Upper lobe of left lung (tissue), 6 donors: Measurements from ENCODE around the gene CLCA1. TPM values are rescaled to one million over a fixed set of nuclear protein-coding genes. Genes with fewer than 3 reads are reported as not detected.

Experiments
- ATAC-seq, 2 donors: fragments of 200-7000 bp; cut with Tn5 transposase; one replicate each; pipeline ENCODE4 v1.9.1; 2022; ENCODE audit warnings: mild to moderate bottlenecking in 2 of 2, moderate library complexity in 2 of 2; ENCODE audit not compliant: low FRiP score in 2 of 2
- DNase-seq, 2 donors: peaks; one replicate each; pipeline ENCODE4 v3.0.0-alpha.2; 2019 to 2020
- H3K27ac ChIP-seq, 4 donors: fragments of 200-600 bp; sonication (generic); one replicate each; pipeline ENCODE4 v1.5.1; 2016 to 2019
- H3K27me3 ChIP-seq, 4 donors: fragments of 200-600 bp; sonication (generic); one replicate each; pipeline ENCODE4 v1.5.1; 2017 to 2019
- H3K36me3 ChIP-seq, 4 donors: fragments of 200-600 bp; sonication (generic); one replicate each; pipeline ENCODE4 v1.5.1; 2016 to 2019
- H3K4me1 ChIP-seq, 4 donors: fragments of 200-600 bp; sonication (generic); one replicate each; pipeline ENCODE4 v1.5.1; 2018 to 2019
- H3K4me3 ChIP-seq, 4 donors: fragments of 200-600 bp; sonication (generic); one replicate each; pipeline ENCODE4 v1.5.1; 2017 to 2019; ENCODE audit warnings: mild to moderate bottlenecking in 2 of 4, moderate library complexity in 1 of 4
- H3K9me3 ChIP-seq, 4 donors: fragments of 200-600 bp; sonication (generic); one replicate each; pipeline ENCODE4 v1.5.1; 2018 to 2019
- CTCF ChIP-seq, 6 experiments: fragments of 450-650 bp in 4 of 6; fragments of 200-600 bp in 2 of 6; sonication (generic) in 2 of 6; IDR thresholded peaks; one replicate each; pipeline ENCODE4 v1.5.1; 2016 to 2019; ENCODE audit warnings: antibody characterized with exemption in 6 of 6
- EP300 ChIP-seq, 4 donors: sonication (generic); formaldehyde crosslinking; IDR thresholded peaks; one replicate each; pipeline ENCODE4 v1.5.1; 2017; ENCODE audit warnings: antibody characterized with exemption in 4 of 4, control low read depth in 2 of 4
- POLR2A ChIP-seq, 4 donors: fragments of 450-650 bp; IDR thresholded peaks; one replicate each; pipeline ENCODE4 v1.5.1; 2016 to 2017; ENCODE audit warnings: antibody characterized with exemption in 4 of 4, mild to moderate bottlenecking in 2 of 4
- POLR2AphosphoS5 ChIP-seq, 2 donors: sonication (generic); formaldehyde crosslinking; IDR thresholded peaks; one replicate each; pipeline ENCODE4 v1.5.1; 2017; ENCODE audit warnings: antibody characterized with exemption in 2 of 2
- WGBS, 2 donors: methylation state at CpG; one replicate each; pipeline ENCODE4 v1.1.5; 2017 to 2018; 5-methylcytosine and 5-hydroxymethylcytosine counted together
- total RNA-seq, 6 donors: library from RNA; depleted of rRNA in 4 of 6; stranded (reverse); fragments of >200 nt in 4 of 6; gene quantifications; one replicate each; pipeline versions ENCODE4 v1.1.0 to v1.2.1, GENCODE V29; 2016 to 2021
- donor health status: DM: no; HTN: no; CAD: no; lungs with moderate emphysema.
- donor health status: DM: no; HTN: yes; CAD: no; lungs with severe emphysema.

The CLCA1 gene
- total RNA-seq, 6 donors from 2014 or later = 0.11 to 0.27 TPM; not detected in 4

GRCh38 chr1:86455073-86455472 is 13.7 kb upstream of the CLCA1 start:
- whole genome bisulfite sequencing, 2 donors = 58 to 65% methylated on average over 5 of the region's 5 CpGs
- no peak for ATAC-seq
- Histone ChIP-seq H3K4me1 (no peaks in the 10 kb centered on the region), H3K27ac (no peak overlapping the region), H3K4me3 (no peak overlapping the region), H3K9me3 (no peaks in the 10 kb centered on the region), H3K36me3 (no peaks in the 10 kb centered on the region), H3K27me3 (no peaks in the 10 kb centered on the region)
- TF ChIP-seq POLR2A (IDR thresholded peaks at IDR 0.05) (no peak), CTCF (IDR thresholded peaks at IDR 0.05) (no peak), POLR2AphosphoS5 (IDR thresholded peaks at IDR 0.05) (no peak), EP300 (IDR thresholded peaks at IDR 0.05) (no peak)
- DNase-seq = no peak

DNA sequence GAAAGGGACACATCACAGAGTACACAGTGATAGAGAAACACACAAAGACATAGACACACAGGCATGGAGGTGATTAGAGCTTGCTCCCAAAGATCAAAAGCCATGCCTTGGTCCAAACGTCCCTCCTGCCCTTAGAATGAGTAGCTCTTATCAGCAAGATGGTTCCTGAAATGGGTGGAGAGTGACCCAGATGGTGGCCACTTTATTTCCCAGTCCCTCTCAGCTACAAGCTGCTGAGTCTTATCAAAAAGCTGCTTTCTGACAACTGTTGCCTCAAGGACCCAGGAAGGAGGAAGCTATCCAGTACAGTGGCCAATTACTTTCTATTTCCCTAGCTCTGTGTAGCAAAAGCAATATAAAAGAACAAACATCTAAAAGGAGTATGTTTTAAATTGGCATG is 7.7 kb upstream of the CLCA1 start:
- WGBS, 2 donors = 9 to 33% methylated on average over 1 of the region's 1 CpG
- Histone ChIP-seq H3K27me3 (no peaks in the 10 kb centered on the region), H3K4me3 (no peak overlapping the region), H3K36me3 (no peaks in the 10 kb centered on the region), H3K9me3 (no peaks in the 10 kb centered on the region), H3K27ac (no peak overlapping the region), H3K4me1 (no peaks in the 10 kb centered on the region)
- no peak for TF ChIP-seq EP300 (IDR thresholded peaks at IDR 0.05)
- ATAC-seq (peak in 1 of 2 donors; percentile 47), DNase-seq (no peak)

DNA sequence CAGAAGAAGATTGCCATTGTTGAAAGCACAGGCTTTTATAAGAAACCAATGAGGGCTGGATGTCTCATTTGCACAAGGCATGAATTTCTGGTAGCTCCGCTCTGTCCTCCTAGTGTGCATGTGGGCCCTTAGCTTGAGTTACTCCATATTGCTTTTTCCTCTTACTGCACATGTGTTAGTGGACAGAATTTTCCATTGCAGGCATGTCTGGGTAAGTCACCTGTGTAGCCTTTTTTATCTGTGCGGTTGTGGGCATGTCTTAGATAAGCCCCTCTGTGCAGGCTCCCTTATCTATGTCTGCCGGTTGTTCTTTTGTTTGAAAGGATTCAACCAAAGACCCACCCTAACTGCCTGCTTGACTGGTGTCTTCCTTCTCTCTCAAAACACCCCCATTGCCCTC is 7.2 kb upstream of the CLCA1 start:
- Histone ChIP-seq H3K9me3 (no peaks in the 10 kb centered on the region), H3K36me3 (no peaks in the 10 kb centered on the region), H3K4me1 (no peaks in the 10 kb centered on the region), H3K27ac (no peak overlapping the region), H3K4me3 (no peak overlapping the region), H3K27me3 (no peaks in the 10 kb centered on the region)
- ATAC-seq = no peak
- TF ChIP-seq POLR2A (IDR thresholded peaks at IDR 0.05) (no peak), POLR2AphosphoS5 (IDR thresholded peaks at IDR 0.05) (no peak), EP300 (IDR thresholded peaks at IDR 0.05) (no peak), CTCF (IDR thresholded peaks at IDR 0.05) (no peak)
- 83 to 87% methylated on average over 3 of the region's 3 CpGs for WGBS, 2 donors
- no peak for DNase-seq

DNA sequence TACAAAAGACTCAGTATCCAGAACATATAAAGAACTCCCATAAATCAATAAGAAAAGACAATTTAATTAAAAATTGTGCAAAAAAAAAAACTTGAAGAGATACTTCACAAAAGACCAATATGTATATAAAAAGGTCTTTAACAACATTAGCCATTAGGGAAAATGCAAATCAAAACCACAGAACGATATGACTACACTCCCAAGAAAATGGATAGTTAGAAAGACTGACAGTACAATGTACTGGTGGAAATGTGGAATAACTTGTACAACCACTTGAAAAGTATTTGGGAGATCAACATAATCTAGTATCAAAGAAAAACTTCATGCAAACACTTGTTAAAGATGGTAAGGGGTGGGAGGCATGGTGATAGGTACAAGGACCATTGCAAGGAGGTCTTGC is 3.9 kb upstream of the CLCA1 start:
- TF ChIP-seq POLR2A (IDR thresholded peaks at IDR 0.05) (no peak), CTCF (IDR thresholded peaks at IDR 0.05) (no peak), EP300 (IDR thresholded peaks at IDR 0.05) (no peak), POLR2AphosphoS5 (IDR thresholded peaks at IDR 0.05) (no peak)
- WGBS, 2 donors = 68 to 78% methylated on average over 1 of the region's 1 CpG
- Histone ChIP-seq H3K27me3 (no peaks in the 10 kb centered on the region), H3K4me3 (no peak overlapping the region), H3K4me1 (peaks cover 0 to 3% (median 0%) of the 10 kb centered on the region in 4 donors), H3K9me3 (no peaks in the 10 kb centered on the region), H3K27ac (no peak overlapping the region), H3K36me3 (no peaks in the 10 kb centered on the region)
- ATAC-seq (no peak), DNase-seq (no peak)

DNA sequence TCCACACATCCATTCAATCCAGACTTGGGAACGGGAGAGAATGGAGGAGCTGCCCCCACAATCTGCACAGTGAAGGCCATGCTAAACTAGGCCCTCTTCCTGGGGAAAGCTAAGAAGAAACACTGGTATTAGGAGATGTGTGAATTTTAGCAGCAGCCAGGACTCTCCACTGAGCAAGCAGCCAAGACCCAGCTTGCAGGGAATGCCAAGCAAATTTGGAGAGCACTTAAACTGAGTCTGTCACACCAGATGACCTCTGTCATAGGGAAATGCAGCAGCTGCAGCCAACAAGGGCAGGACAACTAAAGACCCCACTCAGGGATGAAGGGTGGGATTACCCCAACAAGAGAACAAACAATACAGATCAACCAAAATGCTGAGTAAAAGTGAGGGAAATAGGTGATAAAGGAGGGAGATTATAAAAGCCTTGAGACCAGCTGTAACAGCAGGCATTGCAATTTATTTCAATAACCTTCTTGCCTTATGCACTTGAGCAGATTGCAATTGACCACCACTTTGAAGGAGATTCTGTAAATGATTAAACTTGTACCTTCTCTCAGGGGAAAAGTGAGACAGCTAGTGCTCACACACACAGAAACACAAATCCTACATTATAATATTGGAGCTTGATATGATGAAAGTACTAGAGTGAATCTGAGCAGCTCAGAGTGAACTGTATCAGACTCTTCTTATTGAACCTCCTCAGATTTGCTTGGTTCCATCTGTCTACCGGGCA is 2.5 kb upstream of the CLCA1 start:
- no peak overlapping the region for H3K4me3 ChIP-seq
- TF ChIP-seq POLR2AphosphoS5 (IDR thresholded peaks at IDR 0.05) (no peak), POLR2A (IDR thresholded peaks at IDR 0.05) (no peak), EP300 (IDR thresholded peaks at IDR 0.05) (no peak), CTCF (IDR thresholded peaks at IDR 0.05) (no peak)
- no peak overlapping the region for H3K27ac ChIP-seq
- H3K4me1 ChIP-seq = peaks cover 0 to 3% (median 0%) of the 10 kb centered on the region in 4 donors
- H3K36me3 ChIP-seq = no peaks in the 10 kb centered on the region
- no peaks in the 10 kb centered on the region for H3K9me3 ChIP-seq
- no peaks in the 10 kb centered on the region for H3K27me3 ChIP-seq
- WGBS, 2 donors = 78 to 90% methylated on average over 2 of the region's 2 CpGs
- peak in 1 of 2 donors; percentile 28 for ATAC-seq
- no peak for DNase-seq
